OCI-LY7 (cell line): ENCODE results near the gene ABR. TPM values are rescaled to one million over a fixed set of nuclear protein-coding genes. Genes with fewer than 3 reads are reported as not detected.

Experiments
- BruUV-seq: library from RNA; stranded (reverse); fragments of 400-500 nt; replicated peaks from 2 replicates; lab custom pipeline; 2021; lab: Mats Ljungman, UMichigan
- CTCF ChIA-PET: fragments of 300-600 bp; sonication (Branson Sonifier 250); formaldehyde crosslinking; loops from one replicate; lab custom pipeline; 2022; ENCODE audit warnings: antibody characterized with exemption; ENCODE audit not compliant: unreplicated experiment; lab: Charles Lee
- POLR2A ChIA-PET: fragments of 300-600 bp; sonication (Branson Sonifier 250); formaldehyde crosslinking; loops from one replicate; lab custom pipeline; 2022; ENCODE audit warnings: antibody characterized with exemption; lab: Charles Lee
- DNase-seq: peaks from one replicate; pipeline ENCODE4 v3.0.0-alpha.2; 2015; ENCODE audit warnings: low spot score
- H2AFZ ChIP-seq: fragments of 200-600 bp; sonication (generic), shearing (Covaris generic); 2 replicates; pipeline ENCODE4 v1.6.1; 2014; ENCODE audit warnings: mild to moderate bottlenecking, antibody characterized with exemption, low read length, moderate library complexity
- H3K27ac ChIP-seq: fragments of 200-600 bp; sonication (generic); 2 replicates; pipeline ENCODE4 v1.5.1; 2014; ENCODE audit warnings: mixed run types, low read depth, mild to moderate bottlenecking, moderate library complexity, low read length, inconsistent platforms; ENCODE audit not compliant: poor library complexity, severe bottlenecking
- H3K36me3 ChIP-seq: fragments of 200-600 bp; sonication (generic); 2 replicates; pipeline ENCODE4 v1.6.1; 2014; ENCODE audit warnings: mild to moderate bottlenecking, antibody characterized with exemption, low read length, moderate library complexity, mixed read lengths; ENCODE audit not compliant: insufficient read depth
- H3K4me1 ChIP-seq: fragments of 200-600 bp; sonication (generic); 2 replicates; pipeline ENCODE4 v1.5.1; 2014; ENCODE audit warnings: mild to moderate bottlenecking, low read length; ENCODE audit not compliant: insufficient read depth, poor library complexity, severe bottlenecking
- H3K4me2 ChIP-seq: fragments of 200-600 bp; sonication (generic); 2 replicates; pipeline ENCODE4 v1.6.1; 2014; ENCODE audit warnings: mild to moderate bottlenecking, low read length
- H3K4me3 ChIP-seq: fragments of 200-600 bp; sonication (generic); 2 replicates; pipeline ENCODE4 v1.5.1; 2014; ENCODE audit warnings: mild to moderate bottlenecking, low read depth, low read length; ENCODE audit not compliant: poor library complexity, severe bottlenecking
- H3K79me2 ChIP-seq: fragments of 200-600 bp; sonication (generic); 2 replicates; pipeline ENCODE4 v1.6.1; 2016; ENCODE audit warnings: low read depth, mild to moderate bottlenecking, low read length, moderate library complexity, mixed read lengths; ENCODE audit not compliant: insufficient read depth
- H3K9me2 ChIP-seq: fragments of 200-600 bp; sonication (generic); 2 replicates; pipeline ENCODE4 v1.6.1; 2016; ENCODE audit warnings: mild to moderate bottlenecking, low read length, mixed read lengths; ENCODE audit not compliant: insufficient read depth
- H3K9me3 ChIP-seq: fragments of 200-600 bp; sonication (generic); 2 replicates; pipeline ENCODE4 v1.6.1; 2014; ENCODE audit warnings: mild to moderate bottlenecking, mixed run types, low read length, mixed read lengths
- H4K20me1 ChIP-seq: fragments of 200-600 bp; sonication (generic); 2 replicates; pipeline ENCODE4 v1.6.1; 2014; ENCODE audit warnings: mild to moderate bottlenecking, antibody characterized with exemption, low read length, moderate library complexity, mixed read lengths; ENCODE audit not compliant: insufficient read depth
- EZH2phosphoT487 ChIP-seq: fragments of 200-600 bp; sonication (generic); IDR thresholded peaks from 2 replicates; pipeline ENCODE4 v1.6.1; 2018; ENCODE audit warnings: low read depth, borderline replicate concordance, mild to moderate bottlenecking, mixed run types, antibody characterized with exemption, low read length, moderate library complexity, mixed read lengths
- intact Hi-C: fragments of 100-400 bp; cut with micrococcal nuclease; formaldehyde crosslinking; loops from one replicate; pipeline ENCODE4 v1.10.0; 2022; ENCODE audit not compliant: unreplicated experiment
- total RNA-seq, 2 experiments: library from RNA; depleted of rRNA in 1 of 2; stranded (reverse); fragments of >200 nt in 1 of 2; shearing (Covaris generic) in 1 of 2; gene quantifications; 2 replicates each; pipeline ENCODE4 v1.2.3, GENCODE V29; 2014 to 2022
- TF ChIP-seq, protein P1 (sequence below): fragments of 200-600 bp; sonication (generic); conservative IDR thresholded peaks from 2 replicates; pipeline ENCODE4 v1.5.1; 2014; ENCODE audit warnings: mild to moderate bottlenecking, antibody characterized with exemption, low read length, moderate library complexity, mixed read lengths

The ABR gene
- total RNA-seq, 2 experiments from 2014 or later = 164 to 181 TPM

DNA sequence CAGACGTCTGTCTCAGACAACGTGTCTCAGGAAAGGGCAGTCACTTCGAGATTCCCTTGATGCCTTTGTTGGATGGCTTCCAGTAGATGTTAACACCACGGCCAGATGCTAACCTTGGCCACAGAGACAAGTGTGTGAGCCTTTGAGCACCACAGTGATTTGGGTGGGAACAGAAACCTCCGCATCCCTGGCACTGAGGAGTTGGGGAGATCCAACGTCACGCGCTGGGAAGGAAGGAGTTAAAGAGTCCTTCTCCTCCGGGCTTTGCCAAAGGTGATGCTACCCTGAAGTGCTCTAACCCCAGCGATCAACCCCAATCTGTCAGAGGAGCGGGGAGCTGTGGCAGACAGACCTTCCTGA is 3.0 kb upstream of the ABR start:
- no peaks in the 10 kb centered on the region for H3K9me2 ChIP-seq
- no peak overlapping the region for H2AFZ ChIP-seq
- TF ChIP-seq EZH2phosphoT487 = no peak
- TF ChIP-seq, protein P1, sequence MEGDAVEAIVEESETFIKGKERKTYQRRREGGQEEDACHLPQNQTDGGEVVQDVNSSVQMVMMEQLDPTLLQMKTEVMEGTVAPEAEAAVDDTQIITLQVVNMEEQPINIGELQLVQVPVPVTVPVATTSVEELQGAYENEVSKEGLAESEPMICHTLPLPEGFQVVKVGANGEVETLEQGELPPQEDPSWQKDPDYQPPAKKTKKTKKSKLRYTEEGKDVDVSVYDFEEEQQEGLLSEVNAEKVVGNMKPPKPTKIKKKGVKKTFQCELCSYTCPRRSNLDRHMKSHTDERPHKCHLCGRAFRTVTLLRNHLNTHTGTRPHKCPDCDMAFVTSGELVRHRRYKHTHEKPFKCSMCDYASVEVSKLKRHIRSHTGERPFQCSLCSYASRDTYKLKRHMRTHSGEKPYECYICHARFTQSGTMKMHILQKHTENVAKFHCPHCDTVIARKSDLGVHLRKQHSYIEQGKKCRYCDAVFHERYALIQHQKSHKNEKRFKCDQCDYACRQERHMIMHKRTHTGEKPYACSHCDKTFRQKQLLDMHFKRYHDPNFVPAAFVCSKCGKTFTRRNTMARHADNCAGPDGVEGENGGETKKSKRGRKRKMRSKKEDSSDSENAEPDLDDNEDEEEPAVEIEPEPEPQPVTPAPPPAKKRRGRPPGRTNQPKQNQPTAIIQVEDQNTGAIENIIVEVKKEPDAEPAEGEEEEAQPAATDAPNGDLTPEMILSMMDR = no peak
- intact Hi-C loops = no loop called here
- peak overlapping the region; percentile 96 for H3K4me2 ChIP-seq
- peak overlapping the region; percentile 90 for H3K27ac ChIP-seq
- BruUV-seq = no TSS peak
- ChIA-PET POLR2A (interaction anchor here (1.0 to 3.2 kb wide), 2 partner anchors 17 to 45 kb away, joined by 3 to 13 read pairs; no protein-coding TSS in a partner anchor), CTCF (interaction anchor here (0.6 kb wide), 1 partner anchor 45 kb away, joined by 3 read pairs; no protein-coding TSS in a partner anchor)
- H3K36me3 ChIP-seq = peaks cover 14% of the 10 kb centered on the region; the same call in 1 of the 2 replicates
- H3K9me3 ChIP-seq = no peaks in the 10 kb centered on the region
- no peak for DNase-seq
- H4K20me1 ChIP-seq = peaks cover 16% of the 10 kb centered on the region
- H3K4me1 ChIP-seq = peaks cover 73% of the 10 kb centered on the region
- peak overlapping the region; percentile 50 for H3K4me3 ChIP-seq
- peaks cover 54% of the 10 kb centered on the region for H3K79me2 ChIP-seq

DNA sequence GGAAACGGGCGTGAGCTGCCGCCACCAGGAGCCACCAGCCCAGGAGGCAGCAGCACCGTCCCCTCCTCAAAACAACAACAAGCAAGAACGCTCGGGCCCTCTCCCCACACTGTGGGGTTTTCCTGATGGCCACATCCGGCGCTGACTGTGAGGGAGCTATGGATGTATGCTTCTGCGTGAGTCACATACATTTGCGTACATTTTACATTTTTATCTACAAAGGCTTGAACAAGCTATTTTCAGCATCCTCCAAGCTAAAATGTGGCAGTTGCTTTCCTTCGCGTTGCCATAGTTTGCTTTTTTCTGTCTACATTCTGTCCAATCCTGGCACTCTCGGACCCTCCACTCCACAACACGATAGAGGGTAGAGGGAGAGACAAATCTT is 2.0 kb upstream of the ABR start:
- peak overlapping the region; percentile 74 for H3K4me3 ChIP-seq
- H3K79me2 ChIP-seq = peaks cover 49% of the 10 kb centered on the region
- H2AFZ ChIP-seq = no peak overlapping the region
- TF ChIP-seq EZH2phosphoT487 = no peak
- TF ChIP-seq, protein P1 = no peak
- H4K20me1 ChIP-seq = peaks cover 16% of the 10 kb centered on the region
- H3K9me2 ChIP-seq = no peaks in the 10 kb centered on the region
- H3K27ac ChIP-seq = peak overlapping the region; percentile 90
- no TSS peak for BruUV-seq
- peak overlapping the region; percentile 96 for H3K4me2 ChIP-seq
- no peaks in the 10 kb centered on the region for H3K9me3 ChIP-seq
- H3K36me3 ChIP-seq = peaks cover 13% of the 10 kb centered on the region; the same call in 1 of the 2 replicates
- peak; percentile 71 for DNase-seq
- POLR2A ChIA-PET = interaction anchor here (0.6 to 3.2 kb wide), 11 partner anchors 12 to 56 kb away, joined by 3 to 13 read pairs (median 6); no protein-coding TSS in a partner anchor
- H3K4me1 ChIP-seq = peaks cover 63% of the 10 kb centered on the region
- CTCF ChIA-PET = interaction anchor here (0.9 to 1.3 kb wide), 4 partner anchors 17 to 59 kb away, joined by 3 read pairs; no protein-coding TSS in a partner anchor
- intact Hi-C loops = loop anchor here (1.0 to 2.0 kb wide), 3 partner anchors 17 to 47 kb away; no protein-coding TSS in a partner anchor
